GM18507 (cell line): ENCODE data around the gene TPM3.
A peak's percentile ranks its signal among the peaks of the same experiment; 100 is the strongest.
"Not testable (repeated sequence)": the region's sequence is repeated elsewhere in the genome, so short reads cannot be mapped to it uniquely, and the experiment has no call there.

ENCODE experiments used
- DNase-seq: peaks from one replicate; pipeline ENCODE4 v3.0.0; 2011; ENCODE audit warnings: low read depth; ENCODE audit not compliant: insufficient read length; ENCODE audit errors: extremely low spot score
- FAIRE-seq: peaks from 2 replicates; lab custom pipeline; 2011; peaks lifted over from hg19 to GRCh38; lab: Jason Lieb, UNC

TPM3 gene

GRCh38 chr1:154176337-154176736 lies 15.6 kb downstream of the TPM3 start:
- FAIRE-seq = no peak
- DNase-seq = no peak

GRCh38 chr1:154174654-154175053 lies 17.2 kb downstream of the TPM3 start:
- DNase-seq = no peak
- FAIRE-seq = no peak

GRCh38 chr1:154171880-154172279 lies 20.0 kb downstream of the TPM3 start:
- DNase-seq (no peak), FAIRE-seq (no peak)

- DNase-seq = no peak
- FAIRE-seq = no peak
Measured at GRCh38 chr1:154171223-154171583, 20.7 kb downstream of the TPM3 start.

- DNase-seq (no peak), FAIRE-seq (peak; percentile 66)
Measured at GRCh38 chr1:154170547-154171222, 21.2 kb downstream of the TPM3 start.

- DNase-seq (no peak), FAIRE-seq (no peak)
Measured at GRCh38 chr1:154167461-154167860, 24.4 kb downstream of the TPM3 start.

- no peak for FAIRE-seq
- no peak for DNase-seq
Measured at GRCh38 chr1:154166207-154166606, 25.7 kb downstream of the TPM3 start.

- DNase-seq (no peak), FAIRE-seq (no peak)
Measured at GRCh38 chr1:154159554-154159953, 32.3 kb downstream of the TPM3 start.

- no peak for DNase-seq
- FAIRE-seq = no peak
Measured at GRCh38 chr1:154158307-154159125, 33.4 kb downstream of the TPM3 start.

- peak; percentile 80 for FAIRE-seq
- DNase-seq = peak; percentile 47
Measured at GRCh38 chr1:154157520-154158306, 34.2 kb downstream of the TPM3 start.

- no peak for FAIRE-seq
- no peak for DNase-seq
Measured at GRCh38 chr1:154155251-154155650, 36.6 kb downstream of the TPM3 start.

GRCh38 chr1:154154534-154155191 lies 37.2 kb downstream of the TPM3 start, which contains the start of gene NUP210L:
Gene NUP210L, minus strand, starts transcription at chr1:154155073.
- no peak for DNase-seq
- no peak for FAIRE-seq

GRCh38 chr1:154154053-154154452 lies 37.8 kb downstream of the TPM3 start:
- FAIRE-seq = no peak

GRCh38 chr1:154151311-154151710 lies 40.6 kb downstream of the TPM3 start:
- FAIRE-seq (no peak), DNase-seq (no peak)

More at GRCh38 chr1:154154053-154154452, 37.8 kb downstream of the TPM3 start:
- no peak for DNase-seq

GRCh38 chr1:154148807-154149206 lies 43.1 kb downstream of the TPM3 start:
- peak; percentile 26 for FAIRE-seq
- no peak for DNase-seq

- not testable (repeated sequence) for FAIRE-seq, DNase-seq
Measured at GRCh38 chr1:154147505-154147904, 44.4 kb downstream of the TPM3 start.

GRCh38 chr1:154145986-154146385 lies 45.9 kb downstream of the TPM3 start:
- no peak for FAIRE-seq
- no peak for DNase-seq

GRCh38 chr1:154142358-154142757 lies 49.5 kb downstream of the TPM3 start:
- FAIRE-seq (no peak), DNase-seq (no peak)

- FAIRE-seq = no peak
Measured at GRCh38 chr1:154141240-154141639, 50.7 kb downstream of the TPM3 start.

GRCh38 chr1:154137888-154138287 lies 54.0 kb downstream of the TPM3 start:
- DNase-seq (no peak), FAIRE-seq (no peak)

More at GRCh38 chr1:154141240-154141639, 50.7 kb downstream of the TPM3 start:
- DNase-seq = no peak
